GM23338 (cell line): Measurements from ENCODE around the gene GDF10. TPM values are rescaled to one million over a fixed set of nuclear protein-coding genes. Genes with fewer than 3 reads are reported as not detected.

ENCODE experiments used
- ATAC-seq: fragments of 200-7000 bp; cut with Tn5 transposase; 3 replicates; pipeline ENCODE4 v1.9.1; 2020
- DNase-seq: peaks from one replicate; pipeline ENCODE4 v3.0.0-alpha.2; 2015; ENCODE audit warnings: low spot score
- H2AFZ ChIP-seq: fragments of 200-600 bp; sonication (generic); 2 replicates; pipeline ENCODE4 v1.8.0; 2016; ENCODE audit warnings: antibody characterized with exemption, mild to moderate bottlenecking, moderate library complexity
- H3F3A ChIP-seq: fragments of 200-600 bp; sonication (generic); replicated peaks from 2 replicates; pipeline ENCODE4 v1.8.0; 2017; ENCODE audit warnings: antibody characterized with exemption, mixed run types, low read depth
- H3K27ac ChIP-seq: fragments of 200-600 bp; sonication (generic); 2 replicates; pipeline ENCODE4 v1.6.1; 2016; ENCODE audit warnings: low read depth
- H3K27me3 ChIP-seq: fragments of 200-600 bp; sonication (generic); 2 replicates; pipeline ENCODE4 v1.8.0; 2016; ENCODE audit warnings: mild to moderate bottlenecking, mixed run types, moderate library complexity; ENCODE audit not compliant: insufficient read depth
- H3K36me3 ChIP-seq: fragments of 200-600 bp; sonication (generic); 2 replicates; pipeline ENCODE4 v1.8.0; 2016; ENCODE audit warnings: mild to moderate bottlenecking; ENCODE audit not compliant: insufficient read depth
- H3K4me1 ChIP-seq: fragments of 200-600 bp; sonication (generic); 2 replicates; pipeline ENCODE4 v1.8.0; 2016; ENCODE audit warnings: mild to moderate bottlenecking, moderate library complexity; ENCODE audit not compliant: insufficient read depth
- H3K4me2 ChIP-seq: fragments of 200-600 bp; sonication (generic); 2 replicates; pipeline ENCODE4 v1.7.1; 2017; ENCODE audit warnings: mixed run types
- H3K4me3 ChIP-seq: fragments of 200-600 bp; sonication (generic); 2 replicates; pipeline ENCODE4 v1.6.1; 2016; ENCODE audit warnings: mixed run types
- H3K79me2 ChIP-seq: fragments of 200-600 bp; sonication (generic); replicated peaks from 2 replicates; pipeline ENCODE4 v1.8.0; 2017; ENCODE audit warnings: mild to moderate bottlenecking; ENCODE audit not compliant: insufficient read depth
- H3K9me2 ChIP-seq: fragments of 200-600 bp; sonication (generic); 2 replicates; pipeline ENCODE4 v1.8.0; 2017; ENCODE audit not compliant: insufficient read depth
- H4K20me1 ChIP-seq: fragments of 200-600 bp; sonication (generic); replicated peaks from 2 replicates; pipeline ENCODE4 v1.8.0; 2017; ENCODE audit warnings: mild to moderate bottlenecking; ENCODE audit not compliant: insufficient read depth
- H3K27ac Mint-ChIP-seq: 2 replicates; pipeline ENCODE4 v1.8.0; 2020; ENCODE audit warnings: inconsistent platforms, mild to moderate bottlenecking, moderate library complexity, mixed read lengths
- H3K27me3 Mint-ChIP-seq: 3 replicates; pipeline ENCODE4 v1.8.0; 2022; ENCODE audit warnings: low read depth, mild to moderate bottlenecking, moderate library complexity, mixed read lengths, inconsistent platforms; ENCODE audit not compliant: insufficient read depth, poor library complexity
- H3K36me3 Mint-ChIP-seq: 3 replicates; pipeline ENCODE4 v1.8.0; 2021; ENCODE audit warnings: low read depth, mild to moderate bottlenecking, inconsistent platforms, moderate library complexity, mixed read lengths
- H3K4me1 Mint-ChIP-seq: 3 replicates; pipeline ENCODE4 v1.8.0; 2020; ENCODE audit warnings: mild to moderate bottlenecking, inconsistent platforms, mixed read lengths
- H3K4me3 Mint-ChIP-seq: 3 replicates; pipeline ENCODE4 v1.8.0; 2021; ENCODE audit warnings: moderate library complexity, mild to moderate bottlenecking, inconsistent platforms, mixed read lengths
- H3K9me3 Mint-ChIP-seq: 3 replicates; pipeline ENCODE4 v1.8.0; 2020; ENCODE audit warnings: moderate library complexity, mild to moderate bottlenecking, inconsistent platforms, mixed read lengths
- CTCF ChIP-seq, 2 experiments: fragments of 200-600 bp in 1 of 2; sonication (generic) in 1 of 2; conservative IDR thresholded peaks; 2 replicates each; pipeline versions ENCODE4 v1.5.1 to v1.6.1; 2016 to 2017; ENCODE audit warnings: antibody characterized with exemption in 2 of 2, low read depth in 2 of 2, mild to moderate bottlenecking in 2 of 2, moderate library complexity in 1 of 2
- EZH2 ChIP-seq: fragments of 200-600 bp; sonication (generic); IDR thresholded peaks from one replicate; pipeline ENCODE4 v1.8.0; 2017; ENCODE audit warnings: antibody characterized with exemption, mild to moderate bottlenecking, low read depth; ENCODE audit not compliant: unreplicated experiment
- EZH2phosphoT487 ChIP-seq: fragments of 200-600 bp; sonication (generic); IDR thresholded peaks from one replicate; pipeline ENCODE4 v1.8.1; 2018; ENCODE audit warnings: antibody characterized with exemption; ENCODE audit not compliant: unreplicated experiment
- JUNB ChIP-seq: IDR thresholded peaks from one replicate; pipeline ENCODE4 v1.6.1; 2016; ENCODE audit warnings: antibody characterized with exemption; ENCODE audit not compliant: unreplicated experiment
- STAT1 ChIP-seq: IDR thresholded peaks from one replicate; pipeline ENCODE4 v1.6.1; 2016; ENCODE audit warnings: antibody characterized with exemption; ENCODE audit not compliant: unreplicated experiment
- ZNF114 ChIP-seq: fragments of 250-450 bp; sonication (Bioruptor Pico); IDR thresholded peaks from 2 replicates; pipeline ENCODE4 v1.5.0; 2020; ENCODE audit warnings: mild to moderate bottlenecking, moderate library complexity
- ZNF331 ChIP-seq: fragments of 250-450 bp; sonication (Bioruptor Pico); IDR thresholded peaks from 2 replicates; pipeline ENCODE4 v1.5.0; 2020; ENCODE audit warnings: low read depth, mild to moderate bottlenecking, moderate library complexity
- polyA plus RNA-seq: library from polyadenylated mRNA; unstranded; fragments of >200 nt; fragmentation: Nextera tagmentation; extraction: Ambion mirVana; gene quantifications from 2 replicates; pipeline ENCODE4 v1.2.1, GENCODE V29; 2016
- total RNA-seq: library from RNA; depleted of rRNA; stranded (reverse); fragments of >200 nt; shearing (Covaris generic); gene quantifications from 2 replicates; pipeline ENCODE4 v1.2.3, GENCODE V29; 2014
- TF ChIP-seq, protein P1 (sequence below): IDR thresholded peaks from one replicate; pipeline ENCODE4 v1.6.1; 2018; ENCODE audit warnings: antibody characterized with exemption; ENCODE audit not compliant: unreplicated experiment
- TF ChIP-seq, protein P2 (sequence below): IDR thresholded peaks from 2 replicates; pipeline ENCODE4 v1.6.1; 2016; ENCODE audit warnings: antibody characterized with exemption

Gene GDF10
- total and polyA plus RNA-seq, 2 experiments from 2014 or later: 0.21 TPM; not detected in 1

- Histone ChIP-seq H3K4me2 (no peak overlapping the region), H2AFZ (no peak overlapping the region), H3K27me3 (no peaks in the 10 kb centered on the region), H3F3A (no peaks in the 10 kb centered on the region), H3K4me3 (no peak overlapping the region), H3K9me2 (no peaks in the 10 kb centered on the region), H4K20me1 (no peaks in the 10 kb centered on the region), H3K27ac (no peak overlapping the region), H3K79me2 (no peaks in the 10 kb centered on the region), H3K36me3 (no peaks in the 10 kb centered on the region), H3K4me1 (no peaks in the 10 kb centered on the region)
- no peaks in the 10 kb centered on the region for H3K4me1 Mint-ChIP-seq
- peak in 1 of 2 experiments; percentile 45; a peak in 2 of 4 replicates for TF ChIP-seq CTCF (conservative IDR thresholded peaks at IDR 0.05; ENCODE audit: low read depth in 2 of 2)
- TF ChIP-seq, protein P1, sequence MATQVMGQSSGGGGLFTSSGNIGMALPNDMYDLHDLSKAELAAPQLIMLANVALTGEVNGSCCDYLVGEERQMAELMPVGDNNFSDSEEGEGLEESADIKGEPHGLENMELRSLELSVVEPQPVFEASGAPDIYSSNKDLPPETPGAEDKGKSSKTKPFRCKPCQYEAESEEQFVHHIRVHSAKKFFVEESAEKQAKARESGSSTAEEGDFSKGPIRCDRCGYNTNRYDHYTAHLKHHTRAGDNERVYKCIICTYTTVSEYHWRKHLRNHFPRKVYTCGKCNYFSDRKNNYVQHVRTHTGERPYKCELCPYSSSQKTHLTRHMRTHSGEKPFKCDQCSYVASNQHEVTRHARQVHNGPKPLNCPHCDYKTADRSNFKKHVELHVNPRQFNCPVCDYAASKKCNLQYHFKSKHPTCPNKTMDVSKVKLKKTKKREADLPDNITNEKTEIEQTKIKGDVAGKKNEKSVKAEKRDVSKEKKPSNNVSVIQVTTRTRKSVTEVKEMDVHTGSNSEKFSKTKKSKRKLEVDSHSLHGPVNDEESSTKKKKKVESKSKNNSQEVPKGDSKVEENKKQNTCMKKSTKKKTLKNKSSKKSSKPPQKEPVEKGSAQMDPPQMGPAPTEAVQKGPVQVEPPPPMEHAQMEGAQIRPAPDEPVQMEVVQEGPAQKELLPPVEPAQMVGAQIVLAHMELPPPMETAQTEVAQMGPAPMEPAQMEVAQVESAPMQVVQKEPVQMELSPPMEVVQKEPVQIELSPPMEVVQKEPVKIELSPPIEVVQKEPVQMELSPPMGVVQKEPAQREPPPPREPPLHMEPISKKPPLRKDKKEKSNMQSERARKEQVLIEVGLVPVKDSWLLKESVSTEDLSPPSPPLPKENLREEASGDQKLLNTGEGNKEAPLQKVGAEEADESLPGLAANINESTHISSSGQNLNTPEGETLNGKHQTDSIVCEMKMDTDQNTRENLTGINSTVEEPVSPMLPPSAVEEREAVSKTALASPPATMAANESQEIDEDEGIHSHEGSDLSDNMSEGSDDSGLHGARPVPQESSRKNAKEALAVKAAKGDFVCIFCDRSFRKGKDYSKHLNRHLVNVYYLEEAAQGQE: no peak
- ATAC-seq (peak; percentile 39; the same call in 2 of the 3 replicates), DNase-seq (no peak)
- H3K36me3 Mint-ChIP-seq: no peaks in the 10 kb centered on the region
- no peaks in the 10 kb centered on the region for H3K9me3 Mint-ChIP-seq
- H3K4me3 Mint-ChIP-seq: no peak overlapping the region
- H3K27me3 Mint-ChIP-seq: peaks cover 8% of the 10 kb centered on the region
- no peak overlapping the region for H3K27ac Mint-ChIP-seq
These were observed 54.2 kb downstream of the GDF10 start for GRCh38 chr10:47354165-47354564.

DNA sequence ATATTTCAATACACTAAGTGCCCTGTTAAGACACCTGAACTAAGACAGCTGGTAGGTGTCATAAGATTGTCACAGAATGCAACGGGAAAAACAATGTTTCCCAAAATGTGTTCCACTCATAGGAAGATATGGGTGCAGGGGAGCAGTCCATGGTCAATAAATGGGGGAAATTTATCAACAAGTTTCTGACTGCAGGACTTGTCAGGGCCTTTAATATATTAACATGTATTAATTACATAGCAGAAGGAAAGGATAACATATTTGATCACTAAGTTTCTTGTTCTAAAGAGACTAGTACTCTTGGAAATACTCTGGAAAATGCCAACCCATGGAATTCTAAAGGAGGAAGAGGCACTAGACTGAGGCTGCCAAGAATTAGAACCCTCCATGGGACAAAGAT lies 54.9 kb downstream of the GDF10 start:
- H3K4me3 Mint-ChIP-seq: no peak overlapping the region
- no peaks in the 10 kb centered on the region for H3K27me3 ChIP-seq
- H3K9me2 ChIP-seq: no peaks in the 10 kb centered on the region
- no peak overlapping the region for H3K27ac ChIP-seq
- H3K4me3 ChIP-seq: no peak overlapping the region
- H3K4me1 ChIP-seq: no peaks in the 10 kb centered on the region
- H3F3A ChIP-seq: no peaks in the 10 kb centered on the region
- no peak overlapping the region for H3K4me2 ChIP-seq
- no peaks in the 10 kb centered on the region for H3K36me3 Mint-ChIP-seq
- ATAC-seq (no peak), DNase-seq (no peak)
- no peaks in the 10 kb centered on the region for H3K36me3 ChIP-seq
- H3K27me3 Mint-ChIP-seq: peaks cover 8% of the 10 kb centered on the region
- no peaks in the 10 kb centered on the region for H3K9me3 Mint-ChIP-seq
- no peak overlapping the region for H2AFZ ChIP-seq
- no peaks in the 10 kb centered on the region for H4K20me1 ChIP-seq
- no peaks in the 10 kb centered on the region for H3K79me2 ChIP-seq
- H3K4me1 Mint-ChIP-seq: no peaks in the 10 kb centered on the region
- H3K27ac Mint-ChIP-seq: no peak overlapping the region
- TF ChIP-seq ZNF114 (CRISPR knock-in tag) (no peak), ZNF331 (no peak), EZH2phosphoT487 (no peak), CTCF (conservative IDR thresholded peaks at IDR 0.05; ENCODE audit: low read depth in 2 of 2) (no peak), EZH2 (no peak), STAT1 (no peak), JUNB (no peak)
- TF ChIP-seq, protein P2, sequence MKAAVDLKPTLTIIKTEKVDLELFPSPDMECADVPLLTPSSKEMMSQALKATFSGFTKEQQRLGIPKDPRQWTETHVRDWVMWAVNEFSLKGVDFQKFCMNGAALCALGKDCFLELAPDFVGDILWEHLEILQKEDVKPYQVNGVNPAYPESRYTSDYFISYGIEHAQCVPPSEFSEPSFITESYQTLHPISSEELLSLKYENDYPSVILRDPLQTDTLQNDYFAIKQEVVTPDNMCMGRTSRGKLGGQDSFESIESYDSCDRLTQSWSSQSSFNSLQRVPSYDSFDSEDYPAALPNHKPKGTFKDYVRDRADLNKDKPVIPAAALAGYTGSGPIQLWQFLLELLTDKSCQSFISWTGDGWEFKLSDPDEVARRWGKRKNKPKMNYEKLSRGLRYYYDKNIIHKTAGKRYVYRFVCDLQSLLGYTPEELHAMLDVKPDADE: no peak
- TF ChIP-seq, protein P1: no peak
